ENCODE data around the gene ELOVL5.

Gene ELOVL5

DNA sequence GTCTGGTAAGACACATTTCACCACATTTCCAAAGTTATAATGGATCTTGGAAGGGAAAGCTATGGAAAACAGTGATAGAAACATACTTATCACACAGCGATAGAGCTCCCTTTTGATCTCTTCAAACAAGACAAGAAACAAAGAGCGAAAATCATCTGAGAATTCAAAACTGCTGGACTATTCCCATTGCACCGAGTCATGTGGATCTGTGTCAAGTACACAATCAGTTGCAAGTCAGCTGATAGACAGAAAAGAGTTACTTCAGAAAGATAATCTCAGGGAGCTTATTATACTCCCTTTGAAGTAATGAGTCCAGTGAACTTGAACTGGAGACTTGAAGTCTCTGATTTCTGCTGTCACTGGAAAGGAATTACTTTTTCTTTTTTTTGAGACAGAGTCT, 110.4 kb downstream of the ELOVL5 start:
- in situ Hi-C loops (cut with HindIII; ENCODE audit: low pct_ligation_motif_present, low sequenced_read_pairs): no loop called here
- no peaks in the 10 kb centered on the region for H3K36me3 ChIP-seq (replicated peaks)
- no peak overlapping the region for H3K4me3 ChIP-seq (ENCODE audit: low read depth, low read length)
- TF ChIP-seq, protein P1, sequence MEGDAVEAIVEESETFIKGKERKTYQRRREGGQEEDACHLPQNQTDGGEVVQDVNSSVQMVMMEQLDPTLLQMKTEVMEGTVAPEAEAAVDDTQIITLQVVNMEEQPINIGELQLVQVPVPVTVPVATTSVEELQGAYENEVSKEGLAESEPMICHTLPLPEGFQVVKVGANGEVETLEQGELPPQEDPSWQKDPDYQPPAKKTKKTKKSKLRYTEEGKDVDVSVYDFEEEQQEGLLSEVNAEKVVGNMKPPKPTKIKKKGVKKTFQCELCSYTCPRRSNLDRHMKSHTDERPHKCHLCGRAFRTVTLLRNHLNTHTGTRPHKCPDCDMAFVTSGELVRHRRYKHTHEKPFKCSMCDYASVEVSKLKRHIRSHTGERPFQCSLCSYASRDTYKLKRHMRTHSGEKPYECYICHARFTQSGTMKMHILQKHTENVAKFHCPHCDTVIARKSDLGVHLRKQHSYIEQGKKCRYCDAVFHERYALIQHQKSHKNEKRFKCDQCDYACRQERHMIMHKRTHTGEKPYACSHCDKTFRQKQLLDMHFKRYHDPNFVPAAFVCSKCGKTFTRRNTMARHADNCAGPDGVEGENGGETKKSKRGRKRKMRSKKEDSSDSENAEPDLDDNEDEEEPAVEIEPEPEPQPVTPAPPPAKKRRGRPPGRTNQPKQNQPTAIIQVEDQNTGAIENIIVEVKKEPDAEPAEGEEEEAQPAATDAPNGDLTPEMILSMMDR (IDR thresholded peaks at IDR 0.05; ENCODE audit: low read depth, low read length, missing control alignments): no peak
- H3K27ac ChIP-seq: no peak overlapping the region
- DNase-seq: no peak
- no peaks in the 10 kb centered on the region for H3K27me3 ChIP-seq (replicated peaks)

DNA sequence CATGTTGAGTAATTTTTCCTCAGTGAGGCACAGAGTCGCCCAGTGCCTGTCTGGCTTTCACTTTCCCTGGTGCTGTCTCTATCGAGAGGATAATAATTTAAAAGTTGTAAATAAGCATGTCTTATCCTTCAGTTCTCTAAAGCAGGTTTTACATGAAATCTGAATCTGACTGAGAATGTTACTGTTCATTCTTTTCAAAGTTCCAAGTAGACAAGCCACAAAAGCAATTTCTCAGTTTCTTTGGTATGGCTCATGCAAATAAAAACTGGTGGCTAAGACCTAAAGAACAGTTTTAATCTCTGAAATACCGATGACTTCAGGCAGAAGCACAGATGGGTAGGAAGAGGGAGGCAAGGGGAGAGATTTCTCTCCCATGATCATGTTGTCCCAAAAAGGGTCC, 112.5 kb downstream of the ELOVL5 start:
- H3K27ac ChIP-seq: no peak overlapping the region
- no peaks in the 10 kb centered on the region for H3K36me3 ChIP-seq (replicated peaks)
- TF ChIP-seq, protein P1 (IDR thresholded peaks at IDR 0.05; ENCODE audit: low read depth, low read length, missing control alignments): no peak
- H3K27me3 ChIP-seq (replicated peaks): no peaks in the 10 kb centered on the region
- no peak for DNase-seq
- in situ Hi-C loops (cut with HindIII; ENCODE audit: low pct_ligation_motif_present, low sequenced_read_pairs): no loop called here
- no peak overlapping the region for H3K4me3 ChIP-seq (ENCODE audit: low read depth, low read length)

DNA sequence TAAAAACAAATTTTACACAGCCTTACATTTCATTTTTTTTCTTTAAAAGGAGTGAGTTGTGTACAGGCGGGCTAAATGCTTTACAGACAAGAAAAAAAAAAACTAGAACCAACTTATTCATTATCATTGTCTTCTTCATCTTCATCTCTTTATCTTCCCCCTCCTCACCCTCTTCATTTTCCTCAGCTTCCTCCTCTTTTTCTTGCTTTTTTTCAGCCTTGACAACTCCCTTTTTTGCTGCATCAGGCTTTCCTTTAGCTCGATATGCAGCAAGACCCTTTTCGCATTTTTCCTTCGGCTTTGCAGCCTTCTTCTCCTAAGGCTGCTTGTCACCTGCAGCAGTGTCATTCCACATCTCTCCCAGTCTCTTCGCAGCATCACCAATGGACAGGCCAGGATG, 113.2 kb downstream of the ELOVL5 start:
- no peak for DNase-seq
- in situ Hi-C loops (cut with HindIII; ENCODE audit: low pct_ligation_motif_present, low sequenced_read_pairs): no loop called here
- TF ChIP-seq, protein P1 (IDR thresholded peaks at IDR 0.05; ENCODE audit: low read depth, low read length, missing control alignments): no peak
- H3K4me3 ChIP-seq (ENCODE audit: low read depth, low read length): no peak overlapping the region
- H3K27ac ChIP-seq: no peak overlapping the region
- no peaks in the 10 kb centered on the region for H3K36me3 ChIP-seq (replicated peaks)
- H3K27me3 ChIP-seq (replicated peaks): no peaks in the 10 kb centered on the region

DNA sequence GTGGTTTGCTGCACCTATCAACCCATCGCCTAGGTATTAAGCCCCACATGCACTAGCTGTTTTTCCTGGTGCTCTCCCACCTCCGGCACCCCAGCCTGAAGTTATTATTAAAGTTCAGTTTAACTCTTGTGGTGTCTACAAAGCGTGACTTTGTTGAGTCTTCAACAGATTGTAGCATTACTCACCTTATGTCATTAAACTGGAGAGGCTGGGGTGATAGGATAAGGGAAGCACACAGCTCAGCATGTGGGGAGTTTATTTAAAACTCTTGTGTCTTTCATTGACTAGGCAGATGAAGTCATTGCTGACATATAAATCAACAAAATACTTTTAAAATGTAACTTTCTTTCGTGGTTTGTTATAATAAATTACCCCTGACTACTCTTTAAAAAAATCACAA, 115.4 kb downstream of the ELOVL5 start:
- Histone ChIP-seq H3K27me3 (replicated peaks) (no peaks in the 10 kb centered on the region), H3K4me3 (ENCODE audit: low read depth, low read length) (no peak overlapping the region), H3K27ac (no peak overlapping the region), H3K36me3 (replicated peaks) (no peaks in the 10 kb centered on the region)
- TF ChIP-seq, protein P1 (IDR thresholded peaks at IDR 0.05; ENCODE audit: low read depth, low read length, missing control alignments): no peak
- in situ Hi-C loops (cut with HindIII; ENCODE audit: low pct_ligation_motif_present, low sequenced_read_pairs): no loop called here
- no peak for DNase-seq

DNA sequence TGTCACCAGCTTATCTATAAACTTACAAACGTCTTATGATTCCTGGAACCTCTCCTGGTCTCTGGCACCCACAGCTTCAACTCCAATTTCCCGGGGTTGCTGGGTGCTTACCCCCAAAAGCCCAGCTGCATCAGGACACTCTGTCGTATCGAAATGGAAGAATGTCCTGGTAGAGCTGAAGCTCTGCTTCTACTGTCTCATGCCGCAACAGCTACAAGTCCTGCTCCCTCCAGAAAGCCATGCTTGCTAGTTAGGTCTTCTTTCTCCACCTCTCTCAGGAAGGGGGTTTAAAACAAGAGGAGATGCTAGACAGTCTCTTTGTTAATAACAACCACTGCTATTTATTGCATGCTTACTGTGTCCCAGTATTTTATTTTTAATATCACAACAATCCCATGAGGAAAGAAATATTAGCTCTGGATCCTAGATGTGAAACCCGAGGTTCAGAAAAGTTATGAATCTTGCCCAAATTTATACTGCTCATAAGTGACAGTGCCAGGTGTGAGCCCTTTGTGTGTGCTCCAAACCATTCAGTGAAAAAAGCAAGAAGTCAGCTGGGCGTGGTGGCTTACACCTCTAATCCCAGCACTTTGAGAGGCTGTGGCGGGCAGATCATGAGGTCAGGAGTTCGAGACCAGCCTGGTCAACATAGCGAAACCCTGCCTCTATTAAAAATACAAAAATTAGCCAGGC, 117.8 kb downstream of the ELOVL5 start:
- DNase-seq: no peak
- Histone ChIP-seq H3K4me3 (ENCODE audit: low read depth, low read length) (no peak overlapping the region), H3K27me3 (replicated peaks) (no peaks in the 10 kb centered on the region), H3K27ac (no peak overlapping the region), H3K36me3 (replicated peaks) (no peaks in the 10 kb centered on the region)
- in situ Hi-C loops (cut with HindIII; ENCODE audit: low pct_ligation_motif_present, low sequenced_read_pairs): no loop called here
- TF ChIP-seq, protein P1 (IDR thresholded peaks at IDR 0.05; ENCODE audit: low read depth, low read length, missing control alignments): no peak

DNA sequence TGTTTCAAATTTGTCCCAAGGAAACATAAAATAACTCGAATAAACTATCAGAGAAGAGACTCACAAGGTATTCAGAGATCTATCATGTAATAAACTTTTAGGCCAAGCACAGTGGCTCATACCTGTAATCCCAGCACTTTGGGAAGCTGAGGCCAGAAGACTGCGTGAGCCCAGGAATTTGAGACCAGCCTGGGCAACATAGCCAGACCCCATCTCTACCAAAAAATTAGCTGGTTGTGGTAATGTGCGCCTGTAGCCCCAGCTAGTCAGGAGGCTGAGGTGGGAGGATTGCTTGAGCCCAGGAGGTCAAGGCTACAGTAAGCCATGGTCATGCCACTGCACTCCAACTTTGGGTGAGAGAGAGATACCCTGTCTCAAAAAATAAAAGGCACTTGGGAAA, 120.9 kb downstream of the ELOVL5 start:
- in situ Hi-C loops (cut with HindIII; ENCODE audit: low pct_ligation_motif_present, low sequenced_read_pairs): no loop called here
- Histone ChIP-seq H3K4me3 (ENCODE audit: low read depth, low read length) (no peak overlapping the region), H3K36me3 (replicated peaks) (no peaks in the 10 kb centered on the region), H3K27me3 (replicated peaks) (no peaks in the 10 kb centered on the region), H3K27ac (no peak overlapping the region)
- TF ChIP-seq, protein P1 (IDR thresholded peaks at IDR 0.05; ENCODE audit: low read depth, low read length, missing control alignments): no peak
- DNase-seq: no peak

Measured in brain microvascular endothelial cell (primary cell).